Activated CD4-positive, alpha-beta T cell treated with anti-CD3 and anti-CD28 coated beads for 24 hours (primary cell): ENCODE measurements around the gene EYA4.

Experiments used
- DNase-seq, 2 donors: peaks; one replicate each; pipeline ENCODE4 v3.0.0-alpha.2; 2020; ENCODE audit warnings: low read depth in 2 of 2

Gene EYA4

DNA sequence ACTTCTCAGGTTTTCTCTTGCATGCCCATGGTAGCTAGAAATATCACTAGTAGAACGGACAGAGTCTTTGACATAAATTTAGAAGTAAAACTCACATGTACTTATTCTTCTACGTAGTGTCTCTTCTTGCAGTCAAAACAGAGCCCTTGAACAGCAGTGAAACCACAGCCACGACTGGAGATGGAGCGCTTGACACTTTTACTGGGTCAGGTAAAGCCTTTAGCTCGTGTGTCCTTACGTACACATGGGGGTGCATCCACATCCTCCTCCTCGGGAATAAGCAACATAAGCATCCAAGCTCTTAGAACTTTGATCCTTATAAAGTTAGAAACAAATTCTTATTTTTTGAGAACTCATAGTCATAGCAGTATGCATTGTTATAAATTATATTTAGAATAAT is 215.3 kb downstream of the EYA4 start:
- no peak for DNase-seq

- DNase-seq = no peak
Observed at GRCh38 chr6:133456944-133457343, 215.8 kb downstream of the EYA4 start.

GRCh38 chr6:133460101-133460500 is 218.9 kb downstream of the EYA4 start:
- no peak for DNase-seq

- DNase-seq = no peak
Observed at GRCh38 chr6:133463790-133464189, 222.6 kb downstream of the EYA4 start.

DNA sequence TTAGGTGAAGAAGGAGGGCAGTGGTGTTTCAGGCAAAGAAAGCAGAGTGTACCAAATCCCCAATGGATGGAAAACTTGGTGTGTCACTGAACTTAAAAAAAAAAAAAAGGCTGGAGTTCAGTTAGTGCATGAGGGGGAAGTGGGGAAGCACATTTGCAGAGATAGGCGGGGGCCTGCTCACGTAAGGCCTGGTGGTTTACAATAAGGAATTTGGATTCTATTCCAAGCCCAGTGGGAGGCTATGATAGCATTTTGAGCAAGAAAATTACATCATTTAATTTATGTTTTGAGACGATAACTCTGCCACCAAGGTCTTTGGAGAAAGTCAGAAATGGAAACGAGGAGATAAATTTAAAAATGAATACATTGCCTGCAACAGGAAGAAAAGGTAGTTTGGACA is 225.5 kb downstream of the EYA4 start:
- no peak for DNase-seq

DNA sequence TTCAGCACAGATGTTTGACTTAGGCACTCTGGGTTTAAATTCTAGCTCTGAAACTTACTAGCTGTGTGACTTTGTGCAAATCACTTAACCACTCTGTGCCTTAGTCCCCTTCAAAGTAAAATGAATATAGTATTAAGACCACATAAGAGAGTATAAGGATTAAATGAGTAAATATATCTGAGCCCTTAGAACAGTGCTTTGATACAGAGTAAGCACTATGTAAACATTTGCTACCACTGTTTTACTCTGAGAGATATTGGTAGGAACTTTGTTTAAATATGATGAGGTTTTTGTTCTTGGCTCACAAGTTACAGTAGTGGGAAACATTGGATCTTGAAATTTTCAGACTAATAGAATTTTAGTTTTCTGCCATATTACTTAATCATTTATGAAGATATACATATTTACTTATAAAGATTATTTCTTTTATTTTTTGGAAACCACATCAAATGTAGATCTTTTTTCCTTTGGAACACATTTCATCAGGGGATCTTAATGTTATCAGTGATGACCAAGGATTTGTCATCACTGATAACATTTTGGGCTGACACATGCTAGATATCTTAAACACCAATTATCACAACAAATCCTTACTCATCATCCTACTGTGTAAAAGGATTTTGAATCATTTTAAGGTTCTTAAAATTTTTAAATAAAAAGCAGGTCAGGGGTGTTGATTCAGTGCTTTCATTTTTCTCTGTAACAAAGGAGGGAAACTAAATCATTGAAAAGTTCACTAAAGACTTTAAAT is 226.2 kb downstream of the EYA4 start:
- DNase-seq = no peak

DNA sequence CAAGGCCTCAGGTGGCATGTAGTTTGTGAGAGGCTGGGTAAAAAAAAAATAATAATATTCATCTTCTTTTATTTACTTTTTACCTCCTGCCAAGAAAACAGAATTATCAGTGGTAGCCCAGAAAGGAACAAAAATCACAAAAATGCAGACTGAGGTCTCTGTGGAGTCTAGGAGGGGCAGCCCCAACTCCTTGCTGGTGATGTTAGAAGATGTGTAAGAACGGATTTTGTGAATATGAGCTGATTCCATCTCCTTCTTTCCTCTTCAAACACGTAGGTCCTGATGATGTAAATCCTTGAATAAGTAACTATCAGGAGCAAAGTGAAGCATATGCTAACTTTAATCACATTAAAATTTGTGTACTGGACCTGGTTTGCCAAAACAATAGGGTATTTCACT is 226.8 kb downstream of the EYA4 start:
- DNase-seq = no peak

- no peak for DNase-seq
Observed at GRCh38 chr6:133468591-133468990, 227.4 kb downstream of the EYA4 start.

DNA sequence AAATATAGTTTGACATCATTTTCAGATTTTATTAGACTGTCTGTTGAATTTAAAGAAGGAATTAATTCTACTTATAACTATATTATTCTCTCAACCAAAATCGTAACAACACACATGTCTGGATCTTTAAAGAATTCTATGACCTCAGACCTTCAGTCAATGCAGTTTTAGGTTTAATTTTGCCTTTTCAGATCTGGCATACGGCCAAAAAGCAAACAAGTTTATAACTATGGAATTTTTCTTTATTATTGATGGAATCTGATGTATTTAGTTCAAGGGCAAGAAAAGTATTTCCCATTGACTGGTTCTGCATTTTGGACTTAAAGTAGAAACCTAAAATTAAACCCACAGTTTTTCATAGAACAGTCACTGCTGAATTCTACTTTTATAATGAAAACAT is 233.4 kb downstream of the EYA4 start:
- no peak for DNase-seq

DNA sequence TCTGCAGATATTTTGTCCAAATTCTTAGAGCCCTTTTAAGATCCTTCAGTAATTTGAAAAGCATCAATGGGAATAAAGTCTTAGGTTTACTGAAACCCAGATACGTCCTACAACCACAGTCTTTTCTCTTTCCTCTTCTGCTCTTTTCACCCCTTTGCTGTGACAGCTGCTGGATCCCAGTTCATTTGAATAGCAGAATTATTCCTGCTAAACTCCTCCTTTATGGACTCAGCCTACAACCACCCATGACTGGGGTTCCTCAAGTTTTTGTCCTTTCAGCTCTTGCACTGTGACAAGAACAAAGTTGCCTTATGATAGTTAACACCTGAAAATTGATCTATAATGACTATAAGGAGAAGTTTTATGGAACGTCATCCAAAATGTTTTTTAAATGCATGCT is 237.5 kb downstream of the EYA4 start:
- DNase-seq = no peak

DNA sequence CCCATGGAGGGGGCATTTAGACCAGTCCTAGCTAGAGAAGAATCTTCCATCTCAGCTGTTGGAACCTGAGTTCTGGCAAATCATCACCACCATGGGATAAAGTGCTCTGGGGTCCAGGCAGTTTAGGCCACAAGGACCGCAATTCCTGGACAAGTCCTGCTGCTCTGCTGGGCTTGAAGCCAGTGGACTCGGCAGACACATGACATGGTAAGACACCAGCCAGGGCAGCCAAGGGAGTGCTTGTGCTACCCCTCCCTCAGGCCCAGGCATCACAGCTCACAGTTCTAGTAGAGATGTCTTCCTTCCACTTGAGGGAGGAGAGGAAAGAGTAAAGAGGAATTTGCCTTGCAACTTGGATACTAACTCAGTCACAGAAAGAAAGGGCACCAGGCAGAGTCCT is 246.0 kb downstream of the EYA4 start:
- no peak for DNase-seq

DNA sequence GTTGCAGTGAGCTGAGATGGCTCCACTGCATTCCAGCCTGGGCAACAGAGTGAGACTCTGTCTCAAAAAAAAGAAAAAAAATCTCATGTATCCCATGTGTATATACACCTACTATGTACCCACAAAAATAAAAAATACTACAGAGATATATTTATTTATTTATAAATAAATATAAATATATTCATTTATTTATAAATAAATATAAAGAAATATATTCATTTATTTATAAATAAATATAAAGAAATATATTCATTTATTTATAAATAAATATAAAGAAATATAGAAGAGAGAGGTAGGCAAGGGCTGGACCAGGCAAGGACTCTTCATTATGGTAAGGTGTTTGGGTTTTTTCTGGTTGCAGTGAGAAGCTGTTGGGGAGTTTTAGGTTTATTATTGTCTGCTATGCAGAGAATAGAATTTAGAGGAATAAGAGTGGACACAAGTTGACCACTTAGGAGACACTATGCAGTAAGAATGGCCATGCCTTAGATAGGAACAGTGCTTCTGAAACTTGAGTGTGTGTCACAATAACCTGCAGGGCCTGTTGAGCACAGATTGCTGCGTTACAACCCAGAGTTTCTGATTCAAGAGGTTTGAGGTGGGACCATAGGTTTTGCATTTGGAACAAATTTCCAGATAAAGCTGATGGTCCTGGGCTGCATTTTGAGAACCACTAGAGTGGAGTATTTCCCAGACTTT is 254.2 kb downstream of the EYA4 start:
- no peak for DNase-seq

DNA sequence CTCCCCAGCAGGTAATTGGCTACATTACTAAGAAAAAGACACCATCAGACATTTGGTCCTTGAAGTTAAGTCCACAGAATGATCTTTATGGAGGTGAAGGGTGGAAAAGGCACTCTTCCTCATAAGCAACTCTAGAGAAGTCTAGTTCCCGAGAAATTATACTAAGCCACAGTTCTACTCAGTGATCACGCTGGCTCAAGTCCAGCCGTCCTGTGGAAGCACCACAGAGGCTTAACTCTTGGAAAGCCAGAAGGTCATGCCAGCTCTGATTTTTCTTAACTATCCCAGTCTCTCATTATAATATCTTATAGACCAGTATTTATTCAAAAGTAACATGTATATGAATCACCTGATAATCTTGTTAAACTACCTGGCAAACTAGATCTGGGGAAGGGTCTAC is 258.5 kb downstream of the EYA4 start:
- DNase-seq = no peak

DNA sequence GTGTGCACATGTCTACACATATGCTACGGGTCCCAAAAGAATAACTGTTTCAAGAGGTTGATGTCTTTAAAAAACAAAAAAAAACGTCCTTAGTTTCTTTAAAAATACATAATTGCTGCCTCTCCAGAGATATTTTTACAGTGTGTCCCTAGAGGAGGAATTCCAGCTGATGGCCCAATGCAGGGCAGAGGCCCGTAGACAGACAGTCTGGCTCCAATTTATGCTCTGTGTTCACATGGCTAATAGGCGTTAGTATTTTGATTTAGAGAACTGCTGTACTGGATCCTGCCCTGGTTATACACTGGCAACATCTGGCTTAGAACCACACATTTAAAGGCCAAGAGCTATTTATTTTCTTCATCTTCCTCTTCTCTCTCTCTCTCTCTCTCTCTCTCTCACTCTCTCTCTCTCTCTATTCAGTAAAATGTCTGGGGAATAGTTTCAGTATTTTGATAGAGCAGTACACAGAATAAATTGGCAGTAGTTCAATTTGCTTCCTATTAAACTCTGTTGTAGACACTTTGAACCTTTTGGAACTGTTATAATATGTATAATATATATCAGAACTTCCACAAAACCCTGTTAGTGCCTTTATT is 260.6 kb downstream of the EYA4 start:
- no peak for DNase-seq

DNA sequence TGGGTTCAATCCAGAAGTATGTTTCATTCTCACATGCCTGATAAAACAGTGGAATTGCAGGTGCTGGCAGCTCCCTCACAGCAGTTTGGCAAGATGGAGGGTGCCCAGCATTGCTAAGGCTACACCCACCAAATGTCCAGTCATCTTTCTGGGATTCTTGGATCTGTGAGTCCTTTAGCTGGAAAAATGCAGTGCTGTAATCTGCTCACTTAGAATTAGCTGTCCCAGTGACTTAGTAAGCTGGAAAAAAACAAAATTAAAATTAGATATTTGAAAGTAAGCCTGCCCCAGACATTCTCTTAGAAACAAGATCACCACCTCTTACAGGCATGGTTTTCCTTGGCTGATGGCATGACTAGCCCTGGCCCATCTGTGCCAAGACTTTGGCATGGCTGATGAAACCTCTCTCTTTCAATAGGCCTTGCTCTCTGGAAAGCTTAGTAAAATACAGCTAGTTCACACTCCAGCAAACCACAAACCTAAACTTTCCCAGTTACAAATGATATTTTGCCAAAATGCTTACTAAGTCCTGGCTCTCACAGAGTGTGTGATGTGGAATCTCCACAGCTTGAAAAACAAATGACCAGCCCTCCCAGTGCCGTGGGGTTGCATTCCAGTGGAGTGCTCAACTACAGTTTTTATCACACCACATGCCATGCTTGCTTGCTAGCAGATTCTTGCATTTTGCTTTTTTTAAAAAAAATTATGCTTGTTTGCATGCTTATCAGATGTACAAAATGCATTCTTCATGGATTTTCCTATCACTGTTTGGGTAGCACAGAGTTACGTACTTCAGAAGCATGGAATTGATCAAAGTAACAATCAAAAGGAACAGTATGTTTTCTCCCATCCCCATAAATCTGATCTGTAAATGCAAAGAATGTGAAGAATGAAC is 261.5 kb downstream of the EYA4 start:
- no peak for DNase-seq

DNA sequence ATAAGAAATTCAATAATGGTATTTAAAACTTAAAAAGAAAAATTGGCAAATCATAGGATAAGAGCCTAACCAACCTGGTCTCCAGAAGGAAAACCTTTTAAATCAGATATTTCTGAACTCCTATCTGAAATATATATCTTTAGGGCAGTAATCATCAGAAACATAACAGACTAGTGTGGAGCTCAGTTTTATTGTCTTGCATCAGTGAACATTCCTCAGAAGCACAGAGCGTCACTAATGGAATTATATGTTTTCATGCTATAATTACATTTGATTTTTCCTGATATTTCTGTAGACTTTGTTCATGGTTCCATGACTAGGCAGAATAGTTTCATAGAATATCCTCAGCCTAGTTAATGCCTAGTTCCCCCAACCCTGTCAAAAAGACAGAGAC is 262.2 kb downstream of the EYA4 start:
- no peak for DNase-seq

- no peak for DNase-seq
Observed at GRCh38 chr6:133504158-133504557, 263.0 kb downstream of the EYA4 start.

DNA sequence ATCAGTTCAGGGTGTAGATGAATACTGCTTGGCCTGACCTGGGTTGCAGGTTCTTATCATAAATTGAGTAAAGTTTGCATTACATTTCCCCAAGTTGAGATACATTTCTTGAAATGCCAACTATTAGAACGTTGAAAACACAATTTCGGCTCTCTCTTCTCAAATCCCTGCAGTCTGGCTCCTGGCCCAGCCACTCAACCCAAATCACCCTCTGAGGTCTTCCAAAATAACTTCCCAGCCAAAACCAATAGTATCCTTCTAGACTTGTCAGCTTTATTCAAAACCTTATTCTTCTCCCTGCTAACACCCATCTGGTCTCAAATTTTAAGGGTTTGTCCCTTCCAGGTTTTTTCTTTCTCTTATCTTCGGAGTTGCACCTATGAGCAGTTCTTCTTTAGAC is 263.6 kb downstream of the EYA4 start:
- no peak for DNase-seq

DNA sequence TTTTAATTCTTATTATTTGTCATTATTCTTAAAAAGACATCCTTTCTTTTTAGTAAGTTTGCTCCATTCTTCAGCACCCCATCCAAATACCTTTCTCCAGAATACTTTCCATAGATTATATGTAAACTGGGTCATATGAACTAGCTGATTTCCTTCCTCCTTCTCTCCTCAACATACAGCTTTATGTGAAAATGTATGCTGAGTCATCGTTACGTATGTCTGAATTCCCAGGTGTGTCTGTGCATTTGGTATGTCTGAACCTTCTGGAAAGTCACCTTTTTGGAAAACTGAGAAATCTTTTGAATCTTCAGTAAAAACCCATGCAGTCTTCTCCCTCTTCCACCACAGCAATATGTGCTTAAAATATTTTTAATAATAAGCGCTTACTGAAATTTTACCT is 264.5 kb downstream of the EYA4 start:
- no peak for DNase-seq

GRCh38 chr6:133512410-133513016 is 271.4 kb downstream of the EYA4 start:
- DNase-seq = peak in 1 of 2 donors; percentile 3

DNA sequence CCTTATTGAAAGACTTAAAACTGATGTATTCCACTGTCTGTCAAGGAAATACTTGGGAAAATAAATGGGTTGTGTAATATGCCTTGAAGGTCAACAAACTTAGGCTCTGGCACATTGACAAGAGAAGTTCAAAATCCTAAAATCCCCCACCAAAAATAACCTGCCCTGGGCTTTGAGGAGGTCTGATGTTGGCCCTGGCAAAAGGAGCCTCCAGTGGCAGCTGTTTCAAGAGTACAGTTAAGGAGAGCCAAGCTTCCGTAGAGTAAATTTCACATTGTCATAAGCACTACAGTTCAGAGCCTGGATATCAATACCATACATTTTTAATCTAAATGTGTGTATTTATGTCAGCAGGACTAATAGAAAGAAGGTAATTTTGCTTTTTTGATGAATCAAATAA is 282.7 kb downstream of the EYA4 start:
- no peak for DNase-seq

- no peak for DNase-seq
Observed at GRCh38 chr6:133526436-133526835, 285.3 kb downstream of the EYA4 start.
